Stimulated activated naive CD8-positive, alpha-beta T cell treated with anti-CD3 and anti-CD28 coated beads, Interleukin-15, amount 100 ng/mL, for 72 hours (primary cell): Measurements from ENCODE around the gene LEF1.

Experiments
- ATAC-seq: fragments of 150-1000 bp; cut with Tn5 transposase; 2 replicates; pipeline ENCODE4 v1.10.0; 2021; ENCODE audit warnings: mild to moderate bottlenecking, moderate library complexity
- DNase-seq, 2 donors: peaks; one replicate each; pipeline ENCODE4 v3.0.0; 2021 to 2022
- H3K27ac Mint-ChIP-seq, 2 donors: one replicate each; pipeline ENCODE4 v1.8.0; 2022; ENCODE audit warnings: mild to moderate bottlenecking in 2 of 2, mixed read lengths in 2 of 2, moderate library complexity in 2 of 2
- H3K27me3 Mint-ChIP-seq: one replicate; pipeline ENCODE4 v1.8.0; 2022; ENCODE audit warnings: mixed read lengths
- H3K4me1 Mint-ChIP-seq: one replicate; pipeline ENCODE4 v1.8.0; 2022; ENCODE audit warnings: mild to moderate bottlenecking, mixed read lengths
- H3K4me3 Mint-ChIP-seq, 2 donors: one replicate each; pipeline ENCODE4 v1.8.0; 2022; ENCODE audit warnings: mild to moderate bottlenecking in 2 of 2, mixed read lengths in 2 of 2, moderate library complexity in 1 of 2
- H3K9me3 Mint-ChIP-seq, 2 donors: one replicate each; pipeline ENCODE4 v1.8.0; 2022; ENCODE audit warnings: mixed read lengths in 2 of 2

The LEF1 gene

GRCh38 chr4:108006361-108006760, 162.4 kb downstream of the LEF1 start:
- peaks cover 43% of the 10 kb centered on the region for H3K4me1 Mint-ChIP-seq
- no peak overlapping the region for H3K4me3 Mint-ChIP-seq
- no peaks in the 10 kb centered on the region for H3K27me3 Mint-ChIP-seq
- no peaks in the 10 kb centered on the region for H3K9me3 Mint-ChIP-seq
- DNase-seq: no peak
- ATAC-seq: peak; percentile 85
- no peak overlapping the region for H3K27ac Mint-ChIP-seq

GRCh38 chr4:108005807-108006206, 162.9 kb downstream of the LEF1 start:
- Mint-ChIP-seq H3K4me3 (peak overlapping the region in 1 of 2 donors; percentile 14), H3K27me3 (no peaks in the 10 kb centered on the region), H3K27ac (no peak overlapping the region), H3K9me3 (peaks cover 0 to 4% of the 10 kb centered on the region in 2 donors), H3K4me1 (peaks cover 47% of the 10 kb centered on the region)
- ATAC-seq (peak; percentile 21), DNase-seq (no peak)

- Mint-ChIP-seq H3K9me3 (peaks cover 0 to 10% of the 10 kb centered on the region in 2 donors), H3K4me3 (no peak overlapping the region), H3K27me3 (no peaks in the 10 kb centered on the region), H3K27ac (no peak overlapping the region), H3K4me1 (peaks cover 53% of the 10 kb centered on the region)
- DNase-seq: no peak
- no peak for ATAC-seq
Measured at GRCh38 chr4:108004646-108005045, 164.1 kb downstream of the LEF1 start.

- H3K4me3 Mint-ChIP-seq: no peak overlapping the region
- peak; percentile 26 for ATAC-seq
Measured at GRCh38 chr4:108003982-108004515, 164.7 kb downstream of the LEF1 start.

GRCh38 chr4:108001540-108002135, 167.1 kb downstream of the LEF1 start:
- ATAC-seq: no peak
- H3K4me1 Mint-ChIP-seq: peaks cover 65% of the 10 kb centered on the region
- peaks cover 0 to 10% of the 10 kb centered on the region in 2 donors for H3K9me3 Mint-ChIP-seq
- no peak for DNase-seq
- H3K27me3 Mint-ChIP-seq: no peaks in the 10 kb centered on the region
- no peak overlapping the region for H3K27ac Mint-ChIP-seq
- no peak overlapping the region for H3K4me3 Mint-ChIP-seq

More at GRCh38 chr4:108003982-108004515, 164.7 kb downstream of the LEF1 start:
- peaks cover 0 to 10% of the 10 kb centered on the region in 2 donors for H3K9me3 Mint-ChIP-seq
- peaks cover 58% of the 10 kb centered on the region for H3K4me1 Mint-ChIP-seq
- H3K27me3 Mint-ChIP-seq: no peaks in the 10 kb centered on the region
- DNase-seq: no peak
- H3K27ac Mint-ChIP-seq: no peak overlapping the region

- H3K4me1 Mint-ChIP-seq: peaks cover 55% of the 10 kb centered on the region
- no peaks in the 10 kb centered on the region for H3K27me3 Mint-ChIP-seq
- no peak for ATAC-seq
- H3K4me3 Mint-ChIP-seq: no peak overlapping the region
- peaks cover 0 to 10% of the 10 kb centered on the region in 2 donors for H3K9me3 Mint-ChIP-seq
- DNase-seq: no peak
- H3K27ac Mint-ChIP-seq: peak overlapping the region in 1 of 2 donors; percentile 80
Measured at GRCh38 chr4:107999932-108000539, 168.7 kb downstream of the LEF1 start.

DNA sequence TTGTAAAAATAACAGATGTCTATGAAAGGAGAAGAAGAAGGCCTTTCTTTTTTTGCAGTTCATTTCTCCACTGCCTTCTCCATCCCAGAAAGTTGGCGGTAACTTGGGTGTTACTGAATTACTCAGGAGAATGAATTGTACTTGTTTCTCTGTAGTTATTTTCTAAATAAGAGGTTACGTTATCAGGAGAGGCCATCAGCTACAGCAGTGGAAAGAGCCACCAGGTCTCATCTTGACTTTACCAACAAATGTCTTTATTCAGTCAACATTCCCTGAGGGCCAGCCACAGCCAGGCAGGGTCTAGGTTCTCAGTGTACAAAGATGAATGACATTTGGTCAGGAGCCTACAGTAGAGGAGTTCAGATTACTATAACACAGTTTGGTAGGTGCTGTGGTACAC, 170.9 kb downstream of the LEF1 start:
- no peak overlapping the region for H3K4me3 Mint-ChIP-seq
- peaks cover 0 to 10% of the 10 kb centered on the region in 2 donors for H3K9me3 Mint-ChIP-seq
- peaks cover 58% of the 10 kb centered on the region for H3K4me1 Mint-ChIP-seq
- H3K27me3 Mint-ChIP-seq: no peaks in the 10 kb centered on the region
- ATAC-seq: no peak
- no peak overlapping the region for H3K27ac Mint-ChIP-seq
- DNase-seq: no peak
